GM21367 (cell line): ENCODE measurements around the gene APOBEC3B.
"Not testable (repeated sequence)": the region's sequence is repeated elsewhere in the genome, so short reads cannot be mapped to it uniquely, and the experiment has no call there.

ENCODE experiments used
- ATAC-seq: cut with Tn5 transposase; IDR thresholded peaks from one replicate; pipeline ENCODE4 v1.9.1; 2021; ENCODE audit not compliant: unreplicated experiment

Gene APOBEC3B

DNA sequence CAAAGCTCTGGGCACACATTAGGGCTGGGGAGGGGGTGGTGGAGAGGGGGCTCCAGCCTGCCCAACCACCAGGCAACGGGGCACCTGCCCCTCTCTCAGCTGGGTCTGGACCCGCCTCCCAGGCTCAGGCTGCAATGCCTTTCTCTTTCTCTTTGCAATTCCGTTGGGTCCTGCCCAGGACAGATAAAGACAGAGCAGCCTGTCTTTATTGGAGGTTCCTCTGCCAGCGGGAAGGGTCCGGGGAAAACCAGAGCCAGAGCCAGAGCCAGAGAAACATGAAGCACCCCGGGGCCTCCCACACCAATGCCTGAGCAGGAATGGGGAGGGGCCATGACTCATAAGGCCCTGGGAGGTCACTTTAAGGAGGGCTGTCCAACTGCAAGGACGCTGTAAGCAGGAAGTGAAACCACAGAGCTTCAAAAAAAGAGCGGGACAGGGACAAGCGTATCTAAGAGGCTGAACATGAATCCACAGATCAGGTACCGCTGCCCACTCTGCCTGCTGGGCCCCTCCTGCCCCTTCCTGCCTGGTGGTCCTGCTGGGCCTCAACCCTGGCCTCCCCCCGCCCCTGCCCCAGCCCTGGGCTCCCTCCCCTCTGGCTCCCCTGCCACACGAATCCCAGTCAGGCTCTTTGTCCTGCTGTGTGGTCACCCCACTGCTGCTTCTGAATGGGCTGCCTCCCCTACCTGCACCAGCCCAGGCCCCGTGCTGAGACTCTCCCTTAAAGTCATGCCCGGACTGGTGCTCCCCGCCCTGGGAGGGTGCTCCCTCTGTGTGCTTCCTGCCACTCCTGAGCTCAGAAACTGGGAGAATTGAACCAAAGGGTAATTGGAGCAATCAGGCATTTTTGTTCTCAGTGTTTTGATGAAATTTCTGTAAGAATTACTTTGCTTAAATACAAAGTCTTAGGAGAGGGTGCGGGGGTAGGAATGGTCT is at the start of gene APOBEC3B:
TSS of gene APOBEC3B (plus strand) at position 356 of the 936 bp plus-strand sequence. CDS start at position 463, 107 bp downstream.
- no peak for ATAC-seq

DNA sequence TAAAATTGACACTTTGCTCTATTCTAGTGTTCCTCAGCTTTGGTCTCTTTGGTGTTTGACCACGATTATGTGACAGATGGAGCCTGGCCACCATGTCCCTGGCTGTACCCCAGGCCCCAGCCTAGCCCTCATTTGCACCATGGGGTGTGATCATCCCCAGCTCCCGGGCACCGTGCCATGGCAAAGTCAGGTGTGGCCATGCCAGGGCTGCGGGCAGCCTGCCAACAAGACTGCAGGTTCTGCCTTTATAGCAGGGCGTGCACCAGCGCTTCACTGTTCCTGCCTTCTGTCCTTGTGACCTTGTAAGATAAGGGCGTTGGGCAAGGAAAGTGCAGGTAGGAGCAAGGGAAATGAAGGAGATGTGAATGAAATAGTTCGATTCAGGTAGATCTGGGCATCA is 47.1 kb upstream of the APOBEC3B start:
- ATAC-seq: no peak

DNA sequence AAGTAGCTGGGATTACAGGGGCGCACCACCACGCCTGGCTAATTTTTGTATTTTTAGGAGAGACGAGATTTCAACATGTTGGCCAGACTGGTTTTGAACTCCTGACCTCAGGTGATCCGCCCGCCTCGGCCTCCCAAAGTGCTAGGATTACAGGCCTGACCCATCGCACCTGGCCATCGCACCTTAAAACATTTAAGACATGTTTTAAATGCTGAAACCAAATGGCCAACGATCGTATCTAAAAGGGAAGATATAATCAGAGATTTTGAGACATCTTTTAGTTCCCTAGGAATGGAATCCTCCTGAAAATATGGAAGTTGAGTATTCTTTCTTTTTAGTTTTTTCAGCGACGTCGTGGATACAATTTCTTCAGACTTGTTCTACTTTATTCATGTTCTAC is 46.5 kb upstream of the APOBEC3B start:
- ATAC-seq: no peak

DNA sequence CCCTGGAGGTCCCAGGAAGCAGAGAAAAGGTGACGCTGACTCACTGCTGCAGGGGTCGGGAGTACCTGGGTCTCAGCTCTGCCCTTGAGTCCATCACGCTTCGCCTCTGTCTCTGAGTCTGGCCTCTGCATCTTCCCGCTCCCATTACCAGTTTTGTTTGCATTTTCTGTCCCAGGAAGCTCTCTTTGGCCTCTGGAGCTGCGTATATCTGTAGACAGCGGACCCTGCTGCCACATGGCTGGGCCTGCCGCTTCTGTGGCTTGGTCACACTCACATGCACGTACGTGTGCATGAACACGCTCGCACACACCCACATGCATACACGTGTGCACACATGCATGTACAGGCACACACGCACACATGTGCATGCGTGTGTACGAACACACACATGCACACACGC is 45.6 kb upstream of the APOBEC3B start:
- no peak for ATAC-seq

DNA sequence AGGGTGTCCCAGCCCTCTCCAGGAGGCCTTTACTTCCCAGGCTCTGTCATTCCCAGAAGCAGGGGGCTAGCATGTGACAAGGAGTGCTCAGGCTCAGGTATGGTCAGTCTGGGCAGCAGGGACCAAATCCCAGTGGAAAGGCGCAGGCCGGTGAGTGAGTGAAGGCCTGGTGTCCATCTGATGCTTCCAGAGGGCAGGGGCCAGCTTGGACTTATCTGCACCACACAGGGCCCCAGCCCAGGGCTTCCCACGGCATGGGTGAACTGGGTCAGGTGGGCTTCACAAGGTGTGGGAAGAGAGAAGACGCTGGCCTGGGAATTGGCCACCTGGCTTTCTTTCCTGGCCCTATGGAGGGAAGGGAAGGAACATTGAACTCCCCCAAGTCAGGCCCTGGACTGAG is 45.1 kb upstream of the APOBEC3B start:
- no peak for ATAC-seq

DNA sequence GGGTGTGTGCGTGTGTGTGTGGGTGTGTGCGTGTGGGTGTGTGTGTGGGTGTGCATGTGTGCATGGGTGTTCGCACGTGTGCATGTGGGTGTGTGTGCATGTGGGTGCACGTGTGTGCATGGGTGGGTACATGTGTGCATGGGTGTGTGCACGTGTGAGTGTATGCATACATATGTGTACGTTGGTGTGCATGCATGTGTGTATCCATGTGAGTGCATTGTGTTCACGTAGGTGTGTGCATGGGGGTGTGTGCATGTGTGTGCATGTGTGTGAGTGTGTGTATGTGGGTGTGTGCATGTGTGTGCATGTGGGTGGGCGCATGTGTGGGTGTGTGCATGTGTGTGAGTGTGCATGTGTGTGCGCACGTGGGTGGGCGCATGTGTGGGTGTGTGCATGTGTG is 44.6 kb upstream of the APOBEC3B start:
- no peak for ATAC-seq

DNA sequence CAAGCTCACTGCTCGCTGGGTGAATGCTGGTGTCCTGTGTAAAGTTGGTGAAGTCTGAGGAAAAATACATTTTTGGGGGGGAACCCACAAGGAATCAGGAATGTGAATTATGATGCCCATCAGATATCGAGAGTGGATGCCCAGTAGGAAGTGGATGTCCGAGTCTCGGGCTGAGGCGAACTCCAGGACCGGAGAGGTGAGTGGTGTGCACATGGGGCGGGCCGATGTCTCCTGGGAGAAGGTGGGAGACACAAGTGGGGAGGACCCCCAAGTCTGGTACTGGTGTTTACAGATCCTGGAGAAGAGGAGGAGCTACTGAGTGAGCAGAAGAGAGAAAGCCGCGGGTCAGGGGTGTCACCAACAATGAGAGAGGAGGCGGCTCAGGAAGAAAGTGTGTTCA is 43.9 kb upstream of the APOBEC3B start:
- no peak for ATAC-seq

DNA sequence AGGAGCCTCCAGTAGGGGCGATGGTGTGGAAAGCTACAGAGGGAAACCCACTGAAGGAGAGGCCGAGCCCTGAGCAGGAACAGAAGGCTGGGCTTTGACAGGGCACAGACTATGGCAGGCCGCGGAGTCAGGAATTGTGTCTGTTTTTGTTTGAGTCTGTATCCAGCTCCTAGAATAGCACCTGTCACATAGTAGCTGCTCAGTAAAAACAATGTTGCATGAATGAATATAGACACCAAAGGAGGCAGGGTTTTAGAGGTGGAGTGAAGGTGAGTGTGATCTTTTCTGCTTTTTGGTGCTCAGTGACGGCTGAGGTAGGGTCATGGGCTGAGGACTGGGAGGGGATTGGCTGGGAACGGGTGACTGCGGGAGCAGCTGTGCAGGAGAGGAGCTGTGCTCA is 43.2 kb upstream of the APOBEC3B start:
- ATAC-seq: no peak

DNA sequence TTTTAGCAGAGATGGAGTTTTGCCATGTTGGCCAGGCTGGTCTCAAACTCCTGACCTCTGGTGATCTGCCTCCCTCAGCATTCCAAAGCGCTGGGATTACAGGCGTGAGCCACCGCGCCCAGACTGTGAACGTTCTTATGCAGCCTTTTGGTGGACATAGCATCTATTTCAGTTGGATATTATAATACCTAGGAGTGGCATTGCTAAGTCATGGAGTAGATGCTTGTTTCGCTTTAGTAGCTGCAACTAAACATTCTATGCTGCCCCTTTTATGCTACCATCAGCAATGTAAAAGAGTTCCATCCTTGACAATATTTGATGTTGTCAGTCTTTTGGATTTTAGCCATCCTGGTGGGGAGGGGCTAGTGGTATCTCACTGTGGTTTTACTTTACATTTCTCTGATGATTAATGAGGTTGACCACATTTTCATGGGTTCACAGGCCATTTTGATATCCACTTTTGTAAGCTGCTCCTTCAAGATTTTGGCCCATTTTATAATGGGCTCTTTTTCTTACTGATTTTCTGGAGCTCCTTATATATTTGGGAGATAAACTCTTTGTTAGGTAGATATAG is 41.2 kb upstream of the APOBEC3B start:
- ATAC-seq: no peak

DNA sequence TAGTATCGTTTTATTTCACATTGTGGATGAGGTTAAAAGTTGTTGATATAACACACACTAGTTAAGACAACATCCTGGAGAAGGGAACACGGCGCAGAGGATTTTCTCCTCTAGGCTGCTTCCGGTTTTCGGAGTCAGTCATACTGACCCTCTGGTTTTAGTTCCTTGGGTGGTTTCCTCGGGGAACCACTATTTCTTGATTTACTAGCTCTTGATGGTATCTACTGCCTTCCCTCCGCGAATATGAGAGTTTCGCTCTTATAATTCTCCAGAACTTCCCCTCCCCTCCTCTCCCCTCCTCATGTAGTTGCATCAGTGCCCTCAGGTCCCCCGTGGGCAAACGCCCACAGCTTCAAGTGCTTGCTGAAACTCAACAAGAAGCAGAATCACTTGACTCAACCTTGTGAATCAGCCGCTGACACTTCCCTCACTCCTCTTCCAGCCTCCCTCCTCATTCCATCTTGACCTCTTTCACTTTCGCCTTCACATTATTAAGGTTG is 40.6 kb upstream of the APOBEC3B start:
- peak; percentile 49 for ATAC-seq

DNA sequence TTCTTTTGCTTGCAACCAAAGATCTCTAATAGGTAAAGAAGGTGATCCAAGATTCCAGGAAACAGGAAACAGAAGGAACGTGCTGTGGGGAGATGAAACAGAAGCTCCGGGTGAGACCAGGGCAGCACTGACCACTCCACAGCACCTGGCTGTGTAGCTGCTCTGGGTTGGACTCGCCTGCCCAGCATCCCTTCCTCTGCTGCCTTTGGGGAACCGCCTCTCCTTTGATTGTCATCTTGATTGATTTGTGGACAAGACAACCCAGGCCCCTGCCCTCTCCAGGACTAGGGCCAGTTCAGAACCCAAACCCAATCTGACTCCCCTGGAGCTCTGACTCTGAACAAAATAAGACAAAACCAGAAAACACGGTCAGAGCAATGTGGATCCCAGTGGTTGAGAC is 39.4 kb upstream of the APOBEC3B start:
- ATAC-seq: no peak

DNA sequence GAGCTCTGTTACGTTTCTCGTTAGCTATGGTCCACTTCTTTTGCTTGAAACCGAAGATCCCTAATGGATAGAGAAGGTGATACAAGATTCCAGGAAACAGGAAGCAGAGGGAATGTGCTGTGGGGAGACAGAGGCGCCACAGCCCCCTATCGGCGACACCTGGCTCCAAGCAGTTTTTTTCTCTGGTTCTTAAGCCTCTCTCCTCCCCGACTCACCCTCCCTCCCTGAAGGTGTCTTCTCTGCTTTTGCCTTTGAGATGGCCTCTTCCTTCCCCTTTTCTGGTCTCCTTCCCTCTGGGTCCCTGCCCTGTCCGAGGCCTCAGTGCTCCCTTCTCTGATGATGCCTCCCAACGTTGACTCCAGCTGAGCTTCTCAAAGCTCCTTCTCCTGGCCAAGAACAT is 38.9 kb upstream of the APOBEC3B start:
- ATAC-seq: no peak

DNA sequence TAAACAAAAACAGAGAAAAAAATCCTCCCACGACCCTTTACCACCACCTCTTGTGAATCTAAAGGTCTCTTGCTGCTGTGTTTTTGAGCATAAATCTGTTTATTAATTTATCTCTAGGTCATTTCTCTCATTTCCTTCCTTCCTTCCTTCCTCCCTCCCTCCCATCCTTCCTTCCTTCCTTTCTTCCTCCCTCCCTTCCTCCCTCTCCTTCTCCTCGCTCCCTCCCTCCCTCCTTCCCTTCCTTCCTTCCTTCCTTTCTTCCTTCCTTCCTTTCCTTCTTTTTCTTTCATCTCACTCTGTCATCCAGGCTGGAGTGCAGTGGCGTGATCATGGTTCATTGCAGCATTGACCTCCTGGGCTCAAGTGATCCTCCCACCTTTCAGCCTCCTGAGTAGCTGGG is 38.3 kb upstream of the APOBEC3B start:
- no peak for ATAC-seq

DNA sequence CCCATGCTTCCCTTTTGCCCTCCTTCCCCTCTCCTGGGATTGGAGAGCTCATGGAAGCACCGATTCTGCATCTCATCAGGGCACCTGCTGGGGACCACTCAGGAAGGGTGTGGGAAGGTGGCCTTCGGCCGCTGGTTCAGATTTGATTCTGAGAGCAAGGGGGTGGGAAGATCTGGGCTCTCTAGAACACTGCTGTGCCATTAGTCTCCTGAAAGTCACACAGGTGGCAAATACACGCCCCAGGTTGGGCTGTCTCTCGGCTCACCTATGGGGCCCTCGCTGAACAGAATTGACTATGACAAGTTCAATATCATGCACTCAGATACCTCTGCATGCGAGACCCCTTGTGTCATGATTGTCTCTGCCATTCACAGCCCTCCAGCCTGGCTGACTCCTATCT is 37.5 kb upstream of the APOBEC3B start:
- ATAC-seq: no peak

DNA sequence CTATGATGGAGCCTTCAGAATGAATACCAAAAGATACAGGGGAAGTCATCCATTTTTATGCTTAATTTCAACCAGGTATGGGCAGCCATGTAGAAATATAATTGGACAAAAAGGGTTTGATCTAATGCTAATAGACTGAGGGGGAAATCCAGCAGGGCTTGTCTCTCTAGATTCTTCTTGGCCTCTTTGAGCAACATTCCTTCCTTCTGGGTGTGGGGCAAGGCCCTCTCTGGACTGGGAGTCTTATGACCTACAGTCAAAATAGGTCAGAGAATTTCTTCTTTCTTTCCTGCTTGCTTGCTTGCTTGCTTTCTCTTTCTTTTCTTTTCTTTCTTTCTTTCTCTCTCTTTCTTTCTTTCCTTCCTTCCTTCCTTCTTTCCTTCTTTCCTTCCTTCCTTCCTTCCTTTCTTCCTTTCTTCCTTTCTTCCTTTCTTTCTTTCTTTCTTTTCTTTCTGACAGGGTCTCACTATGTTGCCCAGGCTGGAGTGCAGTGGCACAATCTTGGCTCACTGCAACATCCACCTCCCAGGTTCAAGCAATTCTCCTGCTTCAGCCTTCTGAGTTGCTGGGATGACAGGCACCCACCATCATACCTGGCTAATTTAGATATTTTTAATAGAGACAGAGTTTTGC is 36.3 kb upstream of the APOBEC3B start:
- ATAC-seq: not testable (repeated sequence)

DNA sequence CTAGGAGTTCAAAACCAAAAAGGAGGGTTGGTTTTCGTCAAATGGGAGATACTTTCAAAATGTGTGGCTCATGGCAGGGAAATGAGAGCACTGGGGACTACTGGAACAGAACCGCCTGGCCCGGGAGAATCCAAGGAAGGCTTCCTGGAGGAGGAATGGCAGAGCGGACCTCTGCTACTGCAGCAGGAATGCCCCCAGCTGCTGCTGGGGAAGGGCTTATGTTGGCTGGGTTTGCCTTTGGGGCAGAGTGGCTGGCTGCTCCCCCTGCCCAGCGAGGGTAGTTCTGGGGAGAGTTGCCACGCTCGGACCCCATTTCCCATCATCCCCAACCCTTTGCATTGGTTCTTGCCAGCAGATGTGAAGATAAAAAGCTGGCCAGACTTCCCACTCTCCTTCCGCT is 35.4 kb upstream of the APOBEC3B start:
- no peak for ATAC-seq

DNA sequence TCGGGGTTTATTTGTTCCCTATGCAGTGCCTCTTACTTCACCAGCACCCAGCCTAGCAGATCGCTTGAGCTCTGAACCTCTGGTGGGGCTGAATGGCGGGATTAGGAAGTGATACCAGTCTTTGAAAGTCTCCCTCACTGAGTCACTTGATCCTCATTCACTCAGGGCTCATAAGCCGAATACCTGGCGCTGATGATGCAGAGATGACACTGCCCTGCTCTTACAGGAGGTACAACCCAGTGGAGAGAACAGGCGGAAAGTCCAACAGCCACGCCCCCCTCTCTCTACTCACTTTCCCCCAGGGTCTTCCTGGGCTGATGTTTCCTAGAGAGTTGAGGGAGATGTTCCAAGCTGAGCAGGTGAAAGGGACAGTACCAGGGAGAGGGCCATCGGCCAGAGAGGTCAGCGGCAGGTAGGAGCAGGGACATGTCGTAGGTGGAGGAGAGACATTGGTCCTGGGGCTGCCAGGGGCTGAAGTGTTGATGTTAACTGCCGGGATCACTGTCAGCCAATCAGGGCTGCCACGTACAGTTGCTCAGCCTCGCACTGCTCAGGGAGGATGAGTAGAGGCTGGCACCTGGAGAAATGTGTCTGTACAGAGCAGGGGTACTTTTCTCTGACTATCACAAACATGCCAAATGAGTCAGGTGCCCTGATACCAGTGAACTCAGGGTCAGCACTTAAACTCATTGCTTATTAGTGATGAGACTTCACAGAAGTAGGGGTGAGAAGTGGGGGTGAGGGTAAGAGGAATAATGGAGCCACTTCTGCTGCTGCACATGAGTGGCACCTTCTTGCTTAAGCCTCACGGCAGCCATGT is 34.6 kb upstream of the APOBEC3B start:
- no peak for ATAC-seq

DNA sequence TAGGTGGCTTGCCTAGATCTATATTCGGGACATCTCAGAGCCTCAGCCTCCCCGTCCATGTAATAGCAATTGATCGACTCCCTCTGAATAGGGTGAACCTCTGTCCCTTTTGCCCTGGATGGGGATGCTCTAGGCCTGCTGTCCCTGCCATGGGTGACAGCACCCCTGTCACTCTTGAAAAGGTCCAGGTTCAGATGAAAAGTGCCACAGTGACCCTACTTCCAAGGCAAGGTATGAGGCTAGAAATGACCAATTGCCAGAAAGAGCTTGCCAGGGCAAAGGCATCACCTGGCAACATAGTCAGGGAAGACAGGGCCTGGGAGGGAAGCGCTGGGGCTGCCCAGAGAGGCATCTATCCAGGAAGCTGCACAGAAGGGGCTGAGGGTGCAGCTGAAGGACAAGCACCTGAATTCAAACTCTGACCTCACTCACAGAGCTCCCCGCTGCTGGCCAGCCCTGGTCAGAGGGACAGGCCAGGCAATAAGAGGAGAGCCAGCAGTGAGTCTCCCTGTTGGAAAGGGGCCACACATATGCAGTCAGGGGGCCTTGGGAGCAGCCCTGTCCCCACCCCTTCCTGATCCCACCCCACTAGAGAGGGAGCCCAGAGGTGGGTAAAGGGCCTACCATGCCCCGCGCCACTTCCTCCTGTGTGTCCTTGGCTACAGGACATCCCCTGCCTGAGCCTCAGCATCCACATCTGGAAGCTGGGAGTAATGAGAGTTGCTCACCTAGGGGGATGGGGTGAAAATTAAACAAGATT is 33.8 kb upstream of the APOBEC3B start:
- no peak for ATAC-seq

DNA sequence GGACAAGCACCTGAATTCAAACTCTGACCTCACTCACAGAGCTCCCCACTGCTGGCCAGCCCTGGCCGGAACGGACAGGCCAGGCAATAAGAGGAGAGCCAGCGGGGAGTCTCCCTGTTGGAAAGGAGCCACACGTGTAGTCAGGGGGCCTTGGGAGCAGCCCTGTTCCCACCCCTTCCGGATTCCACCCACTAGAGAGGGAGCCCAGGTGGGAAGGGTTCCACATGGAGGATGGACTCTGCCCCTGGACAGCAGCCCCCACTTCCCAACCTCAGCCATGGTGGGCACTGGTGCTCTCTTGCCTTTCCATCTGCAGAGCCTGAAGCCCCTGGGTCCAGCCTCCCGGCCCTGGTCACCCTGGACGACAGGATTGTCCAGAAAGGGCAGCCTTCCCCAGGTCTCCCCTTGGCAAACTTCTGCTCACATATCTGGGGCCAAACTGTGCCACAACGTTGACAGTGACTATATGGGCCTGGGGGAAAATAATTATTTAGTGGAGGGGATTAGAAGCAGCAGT is 32.2 kb upstream of the APOBEC3B start:
- ATAC-seq: no peak
